WI38 (cell line): ENCODE measurements around the gene SELENOF.

Experiments
- H3K4me3 ChIP-seq: 2 replicates; pipeline ENCODE4 v1.5.1; 2011; ENCODE audit warnings: low read depth, mild to moderate bottlenecking, control low read depth, low read length
- CTCF ChIP-seq: IDR thresholded peaks from 2 replicates; pipeline ENCODE4 v1.5.1; 2012; ENCODE audit warnings: low read depth, mild to moderate bottlenecking, control low read depth, low read length

SELENOF gene

GRCh38 chr1:86848654-86849053 is 65.3 kb downstream of the SELENOF start:
- TF ChIP-seq CTCF: no peak

GRCh38 chr1:86846164-86846647 is 67.7 kb downstream of the SELENOF start:
- H3K4me3 ChIP-seq: no peak overlapping the region
- no peak for TF ChIP-seq CTCF

More at GRCh38 chr1:86848654-86849053, 65.3 kb downstream of the SELENOF start:
- no peak overlapping the region for H3K4me3 ChIP-seq

- TF ChIP-seq CTCF: no peak
- H3K4me3 ChIP-seq: no peak overlapping the region
Observed at GRCh38 chr1:86845514-86845913, 68.4 kb downstream of the SELENOF start.

- TF ChIP-seq CTCF: no peak
- no peak overlapping the region for H3K4me3 ChIP-seq
Observed at GRCh38 chr1:86841116-86841515, 72.8 kb downstream of the SELENOF start.

- no peak for TF ChIP-seq CTCF
- H3K4me3 ChIP-seq: no peak overlapping the region
Observed at GRCh38 chr1:86833461-86834215, 80.3 kb downstream of the SELENOF start.

DNA sequence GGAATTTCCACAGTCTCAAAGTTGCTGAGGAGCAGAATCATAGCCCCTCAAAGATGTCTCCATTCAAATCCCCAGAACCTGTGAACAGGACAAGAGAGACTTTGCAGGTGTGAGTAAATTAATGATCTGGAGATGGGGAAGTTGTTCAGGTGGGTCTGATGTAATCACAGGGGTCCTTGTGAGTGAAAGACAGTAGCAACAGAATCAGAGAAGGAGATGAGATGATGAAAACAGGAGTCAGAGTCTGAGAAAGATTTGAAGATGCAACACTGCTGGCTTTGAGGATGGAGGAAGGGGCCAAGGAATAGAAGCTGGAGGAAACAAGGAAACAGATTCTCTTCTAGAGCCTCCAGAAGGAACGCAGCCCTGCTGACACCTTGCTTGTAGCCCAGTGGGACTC is 81.5 kb downstream of the SELENOF start:
- TF ChIP-seq CTCF: no peak
- no peak overlapping the region for H3K4me3 ChIP-seq

- TF ChIP-seq CTCF: no peak
- H3K4me3 ChIP-seq: no peak overlapping the region
Observed at GRCh38 chr1:86829321-86829720, 84.6 kb downstream of the SELENOF start.
